ENCODE data around the gene GCK.

DNA sequence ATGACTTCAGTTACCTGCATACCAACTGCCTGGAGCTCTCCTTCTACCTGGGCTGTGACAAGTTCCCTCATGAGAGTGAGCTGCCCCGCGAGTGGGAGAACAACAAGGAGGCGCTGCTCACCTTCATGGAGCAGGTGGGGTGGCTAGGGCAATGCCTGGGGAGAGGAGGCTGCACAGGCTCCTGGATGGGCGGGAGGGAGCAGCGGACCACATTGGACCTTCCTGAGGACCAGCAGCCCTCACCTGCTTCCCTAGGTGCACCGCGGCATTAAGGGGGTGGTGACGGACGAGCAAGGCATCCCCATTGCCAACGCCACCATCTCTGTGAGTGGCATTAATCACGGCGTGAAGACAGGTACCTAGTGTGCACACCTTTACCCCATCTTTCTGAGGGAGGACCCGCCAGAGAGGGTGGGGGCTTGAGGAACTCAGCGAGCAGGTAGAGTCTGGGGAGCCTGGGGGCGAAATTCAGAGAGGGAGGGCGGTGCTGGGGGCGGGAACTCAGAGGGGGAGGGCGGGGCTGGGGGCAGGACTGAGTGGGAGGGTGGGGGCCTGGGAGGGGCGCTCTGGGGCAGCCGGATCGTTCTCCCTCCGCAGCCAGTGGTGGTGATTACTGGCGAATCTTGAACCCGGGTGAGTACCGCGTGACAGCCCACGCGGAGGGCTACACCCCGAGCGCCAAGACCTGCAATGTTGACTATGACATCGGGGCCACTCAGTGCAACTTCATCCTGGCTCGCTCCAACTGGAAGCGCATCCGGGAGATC, 76.1 kb downstream of the GCK start:
- TF ChIP-seq, protein P1, sequence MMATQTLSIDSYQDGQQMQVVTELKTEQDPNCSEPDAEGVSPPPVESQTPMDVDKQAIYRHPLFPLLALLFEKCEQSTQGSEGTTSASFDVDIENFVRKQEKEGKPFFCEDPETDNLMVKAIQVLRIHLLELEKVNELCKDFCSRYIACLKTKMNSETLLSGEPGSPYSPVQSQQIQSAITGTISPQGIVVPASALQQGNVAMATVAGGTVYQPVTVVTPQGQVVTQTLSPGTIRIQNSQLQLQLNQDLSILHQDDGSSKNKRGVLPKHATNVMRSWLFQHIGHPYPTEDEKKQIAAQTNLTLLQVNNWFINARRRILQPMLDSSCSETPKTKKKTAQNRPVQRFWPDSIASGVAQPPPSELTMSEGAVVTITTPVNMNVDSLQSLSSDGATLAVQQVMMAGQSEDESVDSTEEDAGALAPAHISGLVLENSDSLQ (IDR thresholded peaks at IDR 0.05): no peak
- TF ChIP-seq ELF4 (IDR thresholded peaks at IDR 0.05) (no peak), SP1 (IDR thresholded peaks at IDR 0.05) (no peak), L3MBTL2 (conservative IDR thresholded peaks at IDR 0.05) (no peak), LEF1 (IDR thresholded peaks at IDR 0.05; ENCODE audit: borderline replicate concordance) (no peak), FOXA1 (IDR thresholded peaks at IDR 0.05) (no peak), FOXM1 (IDR thresholded peaks at IDR 0.05; ENCODE audit: borderline replicate concordance) (no peak), HDGF (IDR thresholded peaks at IDR 0.05; ENCODE audit: borderline replicate concordance) (no peak), CTBP1 (IDR thresholded peaks at IDR 0.05; ENCODE audit: borderline replicate concordance) (no peak), BHLHE40 (IDR thresholded peaks at IDR 0.05; ENCODE audit: borderline replicate concordance) (no peak)
